ENCODE results near the gene CD58. TPM values are rescaled to one million over a fixed set of nuclear protein-coding genes. Genes with fewer than 3 reads are reported as not detected.

Gene CD58
- polyA plus RNA-seq, 1 donor (not counting 4 experiments of a cell fraction or from before 2014, with no cell fraction given): 38.6 TPM

- Histone ChIP-seq H3K4me2 (ENCODE audit: control insufficient read depth, extremely low read depth, insufficient read depth, low read depth, low read length) (no peak overlapping the region), H3K4me1 (ENCODE audit: control insufficient read depth, extremely low read depth, insufficient read depth, low read length) (peaks cover 17% of the 10 kb centered on the region), H3K9ac (ENCODE audit: control insufficient read depth, extremely low read depth, insufficient read depth, low read length) (no peak overlapping the region), H3K9me1 (ENCODE audit: control insufficient read depth, extremely low read depth, insufficient read depth, low read length) (no peaks in the 10 kb centered on the region), H3K9me3 (ENCODE audit: control insufficient read depth, low read depth, low read length) (no peaks in the 10 kb centered on the region), H4K20me1 (ENCODE audit: control insufficient read depth, extremely low read depth, insufficient read depth, low read length) (peaks cover 2% of the 10 kb centered on the region), H2AFZ (ENCODE audit: control insufficient read depth, low read length) (no peak overlapping the region), H3K4me3 (ENCODE audit: control insufficient read depth in 2 of 3, extremely low read depth in 1 of 3, insufficient read depth in 2 of 3, low read depth in 1 of 3, low read length in 3 of 3) (no peak overlapping the region), H3K27ac (ENCODE audit: control insufficient read depth, insufficient read depth, low read length) (no peak overlapping the region), H3K27me3 (ENCODE audit: control insufficient read depth, extremely low read depth, insufficient read depth, low read length) (no peaks in the 10 kb centered on the region), H3K36me3 (ENCODE audit: control insufficient read depth in 2 of 2, extremely low read depth in 1 of 2, insufficient read depth in 2 of 2, low read length in 2 of 2) (peaks cover 4 to 9% of the 10 kb centered on the region in 2 experiments), H3K79me2 (ENCODE audit: control insufficient read depth, insufficient read depth, low read length) (peaks cover 21% of the 10 kb centered on the region)
- dilution Hi-C loops (cut with MboI; ENCODE audit: extremely low pct_ligation_motif_present, low sequenced_read_pairs): no loop called here
- no peak for TF ChIP-seq CTCF (optimal IDR thresholded peaks at IDR 0.05 in 1 of 3, IDR thresholded peaks at IDR 0.05 in 1 of 3, conservative IDR thresholded peaks at IDR 0.05 in 1 of 3; ENCODE audit: extremely low read depth in 1 of 3, insufficient read depth in 2 of 3, low read length in 3 of 3)
- TF ChIP-seq EZH2 (IDR thresholded peaks at IDR 0.05; ENCODE audit: low read length): no peak
- FAIRE-seq (no peak), DNase-seq (ENCODE audit: low read depth, low spot score) (no peak)
These were observed 1.3 kb upstream of the CD58 start for GRCh38 chr1:116572099-116572498.

- no peak for TF ChIP-seq EZH2 (IDR thresholded peaks at IDR 0.05; ENCODE audit: low read length)
- no peak for TF ChIP-seq CTCF (optimal IDR thresholded peaks at IDR 0.05 in 1 of 3, IDR thresholded peaks at IDR 0.05 in 1 of 3, conservative IDR thresholded peaks at IDR 0.05 in 1 of 3; ENCODE audit: extremely low read depth in 1 of 3, insufficient read depth in 2 of 3, low read length in 3 of 3)
- Histone ChIP-seq H3K4me1 (ENCODE audit: control insufficient read depth, extremely low read depth, insufficient read depth, low read length) (peaks cover 17% of the 10 kb centered on the region), H3K9me1 (ENCODE audit: control insufficient read depth, extremely low read depth, insufficient read depth, low read length) (no peaks in the 10 kb centered on the region), H3K4me2 (ENCODE audit: control insufficient read depth, extremely low read depth, insufficient read depth, low read depth, low read length) (peak overlapping the region; percentile 96), H3K27me3 (ENCODE audit: control insufficient read depth, extremely low read depth, insufficient read depth, low read length) (no peaks in the 10 kb centered on the region), H2AFZ (ENCODE audit: control insufficient read depth, low read length) (peak overlapping the region; percentile 82), H4K20me1 (ENCODE audit: control insufficient read depth, extremely low read depth, insufficient read depth, low read length) (peaks cover 2% of the 10 kb centered on the region), H3K79me2 (ENCODE audit: control insufficient read depth, insufficient read depth, low read length) (peaks cover 24% of the 10 kb centered on the region), H3K36me3 (ENCODE audit: control insufficient read depth in 2 of 2, extremely low read depth in 1 of 2, insufficient read depth in 2 of 2, low read length in 2 of 2) (peaks cover 4 to 6% of the 10 kb centered on the region in 2 experiments), H3K9me3 (ENCODE audit: control insufficient read depth, low read depth, low read length) (no peaks in the 10 kb centered on the region), H3K4me3 (ENCODE audit: control insufficient read depth in 2 of 3, extremely low read depth in 1 of 3, insufficient read depth in 2 of 3, low read depth in 1 of 3, low read length in 3 of 3) (peak overlapping the region; percentile 82 to 94 (median 83)), H3K9ac (ENCODE audit: control insufficient read depth, extremely low read depth, insufficient read depth, low read length) (peak overlapping the region; percentile 92), H3K27ac (ENCODE audit: control insufficient read depth, insufficient read depth, low read length) (peak overlapping the region; percentile 87)
- dilution Hi-C loops (cut with MboI; ENCODE audit: extremely low pct_ligation_motif_present, low sequenced_read_pairs): no loop called here
- DNase-seq (ENCODE audit: low read depth, low spot score) (no peak), FAIRE-seq (no peak)
These were observed 541 bp upstream of the CD58 start for GRCh38 chr1:116571215-116571919.

Data from keratinocyte (primary cell).